Measurements from ENCODE around the gene FAM180A.
"Not testable (repeated sequence)": the region's sequence is repeated elsewhere in the genome, so short reads cannot be mapped to it uniquely, and the experiment has no call there.

Gene FAM180A

GRCh38 chr7:135737306-135737647, 11.3 kb downstream of the FAM180A start:
- DNase-seq, result not testable (repeated sequence)

- DNase-seq, result no peak
Observed at GRCh38 chr7:135736586-135737305, 11.9 kb downstream of the FAM180A start.

GRCh38 chr7:135734343-135734689, 14.3 kb downstream of the FAM180A start:
- DNase-seq, result no peak

- DNase-seq, result no peak
Observed at GRCh38 chr7:135733603-135734342, 14.8 kb downstream of the FAM180A start.

- no peak for DNase-seq
Observed at GRCh38 chr7:135731131-135731530, 17.5 kb downstream of the FAM180A start.

- DNase-seq, result no peak
Observed at GRCh38 chr7:135729230-135729629, 19.4 kb downstream of the FAM180A start.

- DNase-seq, result no peak
Observed at GRCh38 chr7:135728136-135728669, 20.4 kb downstream of the FAM180A start, which contains the start of gene SLC13A4. Gene SLC13A4, minus strand, starts transcription at chr7:135728186. Its CDS starts 690 bp downstream, at chr7:135727496.

GRCh38 chr7:135726911-135727673, 21.5 kb downstream of the FAM180A start:
- DNase-seq, result no peak

GRCh38 chr7:135726276-135726788, 22.3 kb downstream of the FAM180A start:
- DNase-seq, result no peak

GRCh38 chr7:135723411-135723810, 25.2 kb downstream of the FAM180A start:
- no peak for DNase-seq

GRCh38 chr7:135721198-135721820, 27.3 kb downstream of the FAM180A start:
- DNase-seq, result no peak

GRCh38 chr7:135719688-135720087, 28.9 kb downstream of the FAM180A start:
- no peak for DNase-seq

- DNase-seq, result no peak
Observed at GRCh38 chr7:135718794-135719437, 29.7 kb downstream of the FAM180A start.

GRCh38 chr7:135718219-135718618, 30.4 kb downstream of the FAM180A start:
- DNase-seq, result no peak

GRCh38 chr7:135717693-135718092, 30.9 kb downstream of the FAM180A start:
- DNase-seq, result no peak

- DNase-seq, result no peak
Observed at GRCh38 chr7:135716677-135717238, 31.9 kb downstream of the FAM180A start.

- no peak for DNase-seq
Observed at GRCh38 chr7:135715673-135716072, 32.9 kb downstream of the FAM180A start.

- DNase-seq, result no peak
Observed at GRCh38 chr7:135715055-135715522, 33.5 kb downstream of the FAM180A start.

GRCh38 chr7:135714534-135715009, 34.0 kb downstream of the FAM180A start:
- no peak for DNase-seq

GRCh38 chr7:135713836-135714470, 34.7 kb downstream of the FAM180A start:
- no peak for DNase-seq

- DNase-seq, result no peak
Observed at GRCh38 chr7:135712796-135713195, 35.8 kb downstream of the FAM180A start.

All from activated naive CD4-positive, alpha-beta T cell treated with Interleukin-2 at 50 U/mL for 16 hours (primary cell).